ENCODE measurements around the gene NRG3.

GRCh38 chr10:82318534-82318933 lies 443.5 kb downstream of the NRG3 start:
- no peak for TF ChIP-seq CTCF (IDR thresholded peaks at IDR 0.05; ENCODE audit: insufficient read depth, low read length)
- TF ChIP-seq REST (IDR thresholded peaks at IDR 0.05; ENCODE audit: insufficient replicate concordance, low read depth) = no peak
- no peak for TF ChIP-seq POLR2AphosphoS5 (IDR thresholded peaks at IDR 0.05; ENCODE audit: low read depth)
- TF ChIP-seq SPI1 (IDR thresholded peaks at IDR 0.05; ENCODE audit: borderline replicate concordance, low read depth) = no peak
